ENCODE results near the gene ITGA11.

ITGA11 gene

DNA sequence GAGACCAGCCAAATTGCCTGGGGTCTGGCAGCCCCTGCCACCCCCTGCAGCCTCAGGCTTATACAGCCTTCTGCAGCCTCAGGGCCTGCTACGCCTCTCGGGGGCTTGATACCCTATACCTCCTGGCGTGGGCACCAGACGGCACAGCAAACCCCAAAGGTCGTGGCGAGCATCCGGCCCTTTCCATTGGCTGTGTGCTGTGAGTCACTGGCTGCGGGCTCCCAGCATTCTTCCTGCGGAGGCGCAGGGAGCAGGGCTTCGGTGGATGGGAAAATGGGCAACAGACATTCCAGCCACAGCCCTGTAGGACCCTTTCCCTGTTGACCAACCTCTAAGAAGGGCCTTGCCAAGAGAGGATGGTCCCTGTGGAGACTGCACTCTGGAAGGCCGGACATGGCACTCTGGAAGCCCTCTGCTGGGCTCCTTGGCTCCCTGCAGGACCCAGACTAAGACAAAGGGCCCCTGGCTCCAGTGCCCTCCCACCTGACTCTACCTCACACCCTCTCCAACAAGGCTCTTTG is 59.6 kb downstream of the ITGA11 start:
- DNase-seq: no peak

DNA sequence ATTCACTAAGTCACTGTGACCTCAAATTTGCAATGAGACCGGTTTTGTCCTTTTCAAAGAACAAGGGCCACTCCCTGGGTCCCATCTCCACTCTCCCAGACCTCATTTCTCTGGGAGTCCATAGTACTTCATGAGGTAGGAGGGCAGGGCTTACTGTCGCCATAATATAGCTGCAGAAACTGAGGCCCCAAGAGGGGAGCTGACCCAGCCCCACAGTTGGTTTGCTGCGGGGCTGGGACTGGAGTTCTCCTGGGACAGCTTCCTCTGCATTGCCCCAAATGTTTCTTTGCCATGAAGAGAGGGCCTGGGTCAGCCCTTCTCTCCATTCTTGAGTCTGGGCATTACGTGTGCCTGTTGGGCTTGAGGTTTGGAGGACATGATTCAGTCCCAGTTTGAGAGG is 60.1 kb downstream of the ITGA11 start:
- no peak for DNase-seq

DNA sequence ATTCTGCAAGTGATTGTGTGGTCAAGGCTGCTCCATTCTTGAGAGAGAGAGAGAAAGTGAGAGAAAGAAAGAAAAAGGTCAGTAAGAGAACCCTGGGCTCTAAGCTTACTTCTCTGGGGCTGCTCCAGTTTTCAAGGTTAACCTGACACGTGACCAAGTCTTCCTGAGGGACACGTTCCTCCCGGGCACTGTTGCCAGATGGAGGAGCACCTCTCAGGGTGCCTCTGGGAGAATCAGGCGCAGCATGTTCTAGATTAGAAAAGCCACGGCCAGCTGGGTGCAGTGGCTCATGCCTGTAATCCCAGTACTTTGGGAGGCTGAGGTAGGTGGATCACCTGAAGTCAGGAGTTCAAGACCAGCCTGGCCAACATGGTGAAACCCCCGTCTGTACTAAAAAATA is 60.8 kb downstream of the ITGA11 start:
- DNase-seq: no peak

DNA sequence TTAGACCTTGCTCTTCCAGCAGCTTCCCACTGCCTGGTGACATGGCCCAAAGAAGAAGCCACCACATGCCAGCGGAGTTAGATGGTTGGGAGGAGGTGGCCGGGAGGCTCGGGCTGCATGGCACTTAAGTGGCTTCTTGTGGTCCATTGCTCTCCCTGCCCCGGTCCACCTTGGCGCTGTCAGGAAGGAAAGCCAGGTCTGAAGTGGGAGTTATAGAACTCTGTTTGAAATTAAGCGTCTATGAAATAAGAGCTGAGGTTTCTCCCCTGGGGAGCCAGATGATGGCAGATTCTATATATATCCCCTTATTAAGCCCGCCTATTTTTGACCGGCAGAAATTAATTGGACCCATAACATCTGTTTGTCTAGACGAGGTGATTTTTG is 61.2 kb downstream of the ITGA11 start:
- no peak for DNase-seq

DNA sequence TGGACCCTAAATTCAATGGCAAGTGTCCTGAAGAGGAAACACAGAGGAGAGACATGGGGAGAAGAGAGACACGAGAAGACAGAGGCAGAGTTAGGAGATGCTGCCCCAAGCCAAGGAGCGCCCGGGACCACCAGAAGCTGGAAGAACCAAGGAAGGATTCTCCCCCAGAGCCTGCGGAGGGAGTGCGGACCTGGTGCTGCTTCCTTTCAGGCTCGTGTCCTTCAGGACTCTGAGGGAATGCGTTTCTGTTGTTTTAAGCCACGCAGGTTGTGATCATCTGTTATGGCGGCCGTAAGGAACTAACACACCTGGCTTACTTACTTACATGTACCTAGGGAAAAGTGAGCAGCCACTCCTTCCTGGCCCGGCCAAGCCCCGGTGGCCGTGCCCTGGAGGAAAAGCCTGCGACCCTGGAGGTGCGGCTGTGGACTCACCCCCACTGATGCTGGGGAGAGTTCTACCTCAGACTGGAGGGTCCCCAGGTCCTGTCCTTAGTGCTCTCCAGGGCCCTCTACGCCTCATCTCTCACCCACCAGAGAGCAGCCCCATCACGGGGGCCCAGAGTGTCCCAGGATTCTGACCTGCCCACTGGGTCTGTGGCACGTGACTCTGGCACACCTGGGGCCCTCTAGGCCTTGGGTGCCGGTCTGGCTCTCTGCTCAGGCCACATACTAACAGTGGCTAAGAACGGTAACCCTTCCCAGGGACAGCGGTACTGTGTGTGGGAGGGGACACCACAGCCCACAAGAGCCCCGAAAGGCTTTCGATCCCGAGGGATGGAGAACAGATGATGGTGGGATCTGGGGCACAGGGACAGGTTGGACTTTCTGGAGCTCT is 61.8 kb downstream of the ITGA11 start:
- no peak for DNase-seq

DNA sequence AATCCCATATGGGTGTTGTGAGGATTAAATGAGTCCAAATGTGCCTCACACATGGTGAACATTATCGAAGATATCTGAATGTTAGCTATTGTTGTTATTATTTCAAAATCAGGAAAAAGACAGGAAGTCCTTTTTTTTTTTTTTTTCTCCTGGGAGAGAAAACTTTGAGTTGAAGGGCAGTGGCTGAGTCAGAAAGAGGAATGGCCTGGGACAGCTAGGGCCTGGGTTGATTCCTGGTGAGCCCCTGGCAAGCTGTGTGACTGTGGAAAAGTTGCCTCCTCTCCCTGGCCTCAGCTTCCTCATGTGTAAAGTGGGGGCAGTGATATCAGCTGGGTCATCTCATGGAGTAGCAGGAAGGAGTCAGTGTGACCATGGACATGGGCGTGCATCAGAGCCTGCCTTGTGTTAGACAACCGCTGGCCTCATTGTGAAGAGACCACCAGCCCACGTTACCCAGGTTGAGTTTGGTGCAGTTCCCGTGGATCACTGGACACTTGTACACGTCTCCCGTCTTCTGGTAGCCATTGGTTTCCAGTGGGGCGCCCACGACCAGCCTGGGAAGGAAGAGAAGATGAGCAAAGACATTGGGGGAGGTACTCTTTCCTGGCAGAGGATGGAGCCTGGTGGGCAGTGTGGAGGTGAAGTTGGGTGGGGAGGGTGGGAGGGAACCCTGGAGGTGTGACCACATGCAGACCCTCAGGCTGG is 63.1 kb downstream of the ITGA11 start:
- peak; percentile 78 for DNase-seq

DNA sequence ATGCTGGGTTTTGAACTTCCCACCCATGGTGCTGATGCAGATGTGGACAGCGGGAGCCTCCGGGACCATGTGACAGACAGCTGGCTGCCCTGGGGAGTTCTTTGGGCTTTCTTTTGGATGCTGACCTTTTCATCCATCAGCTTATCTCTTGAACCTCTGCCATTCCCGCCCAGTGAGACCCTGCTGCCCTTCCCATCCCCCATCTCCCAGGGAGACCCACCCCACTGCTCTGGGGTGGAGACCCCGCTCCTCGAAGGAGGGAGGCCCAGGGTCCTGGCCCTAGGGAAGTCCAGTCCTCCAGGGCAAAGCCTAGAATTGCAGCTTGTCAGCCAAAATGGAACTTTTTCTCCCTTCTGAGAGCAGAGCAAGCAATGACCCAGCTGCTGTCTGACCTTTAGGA is 64.0 kb downstream of the ITGA11 start:
- DNase-seq: no peak

DNA sequence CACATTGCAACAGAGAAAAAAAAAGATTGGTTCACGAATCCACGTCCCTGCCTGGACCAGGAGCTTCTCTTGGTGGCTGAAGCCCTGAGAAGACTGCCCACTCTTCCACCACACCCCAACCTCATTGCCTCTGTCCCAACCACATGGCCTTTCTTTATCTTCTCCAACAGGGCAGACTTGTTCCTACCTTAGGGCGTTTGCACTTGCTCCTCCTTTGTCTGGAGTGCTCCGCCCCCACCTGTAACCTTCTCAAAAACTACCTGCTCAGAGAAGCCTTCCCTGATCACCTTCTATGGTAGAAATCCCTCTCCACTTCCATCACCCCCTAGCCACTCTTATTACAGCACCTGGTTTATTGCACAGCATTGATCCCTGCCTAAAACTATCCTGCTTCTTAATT is 64.7 kb downstream of the ITGA11 start:
- no peak for DNase-seq

DNA sequence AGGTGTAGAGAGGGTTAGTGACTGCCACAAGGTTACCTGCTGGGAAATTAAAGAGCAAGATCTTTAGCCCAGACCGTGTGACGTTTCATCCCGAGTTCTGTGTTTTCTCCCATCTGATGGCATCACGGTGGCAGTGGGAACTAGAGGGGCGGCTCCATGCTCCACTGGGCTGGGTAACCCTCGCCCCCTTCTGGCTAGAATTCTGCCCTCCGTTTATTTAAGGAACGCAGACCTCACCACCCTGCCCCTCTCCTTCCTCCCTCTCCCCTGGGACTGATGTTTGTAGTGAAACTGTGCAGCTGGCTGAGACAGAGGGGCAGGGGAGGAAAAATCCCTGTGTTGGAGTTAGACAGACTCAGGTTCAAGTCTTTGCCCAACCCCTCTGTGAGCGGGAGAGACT is 65.6 kb downstream of the ITGA11 start:
- DNase-seq: peak; percentile 41

DNA sequence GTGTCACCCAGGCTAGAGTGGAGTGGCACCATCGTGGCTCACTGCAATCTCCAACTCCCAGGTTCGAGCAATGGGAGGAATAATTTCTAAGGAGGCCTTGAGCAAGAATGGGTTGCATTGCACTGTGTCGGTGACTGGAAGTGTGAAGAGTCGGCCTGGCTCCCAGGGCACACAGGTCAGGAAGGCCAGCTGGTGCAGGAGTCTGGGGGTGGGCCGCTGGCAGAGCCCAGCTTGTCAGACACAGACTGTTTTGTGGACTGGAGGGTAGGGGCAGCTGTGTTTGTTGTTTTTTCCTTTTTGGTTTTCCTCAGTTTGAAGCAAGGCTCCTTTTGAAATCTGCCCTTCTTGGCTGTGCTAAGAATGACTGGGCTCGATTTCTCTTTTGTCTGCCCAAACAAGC is 66.2 kb downstream of the ITGA11 start:
- DNase-seq: no peak

DNA sequence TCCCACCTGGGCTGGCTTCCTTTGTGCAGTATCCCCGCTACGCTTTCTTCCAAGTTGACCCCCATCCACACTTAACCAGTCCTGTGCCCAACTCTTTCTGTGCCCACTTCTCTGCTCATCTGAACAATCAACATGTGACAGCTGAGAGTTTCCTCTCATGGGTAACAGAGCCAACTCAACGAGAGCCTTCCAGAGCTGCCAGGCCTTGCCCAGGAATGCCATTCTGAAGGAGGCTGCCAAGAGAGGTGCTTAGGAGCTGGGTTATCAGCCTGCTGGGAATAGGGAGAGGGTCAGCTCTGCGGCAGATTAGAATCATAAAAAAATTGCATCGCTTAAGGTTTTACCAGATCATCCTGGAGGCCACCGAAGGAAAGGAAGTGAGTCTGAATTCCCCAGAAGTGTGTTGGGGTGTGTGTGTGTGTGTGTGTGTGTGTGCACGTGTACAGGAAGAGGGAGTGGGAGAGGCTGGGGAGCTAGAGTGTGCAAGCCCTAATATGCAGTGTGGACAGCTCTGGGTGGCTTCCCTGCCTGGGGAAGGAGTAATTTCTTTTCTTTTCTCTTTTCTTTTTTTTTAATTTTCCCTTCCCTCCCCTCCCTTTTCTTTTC is 66.7 kb downstream of the ITGA11 start:
- no peak for DNase-seq

DNA sequence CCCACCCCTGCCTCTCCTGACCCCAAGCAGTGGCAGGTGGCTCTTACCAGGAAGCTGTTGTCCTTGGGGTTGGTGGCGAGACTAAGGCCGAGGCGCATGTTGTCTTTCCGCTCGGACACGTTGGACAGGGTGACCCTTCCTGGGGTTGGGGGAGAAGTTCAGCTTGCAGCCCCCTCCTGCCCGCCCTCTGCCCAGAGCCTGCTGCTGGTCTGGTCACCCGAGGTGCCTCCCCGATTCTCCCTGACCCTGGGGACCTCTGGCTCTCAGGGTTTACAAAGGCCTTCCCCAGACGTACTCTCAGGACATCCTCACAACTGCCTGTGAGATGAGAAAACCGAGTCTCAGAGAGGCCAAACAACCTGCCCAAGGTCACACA is 67.3 kb downstream of the ITGA11 start:
- DNase-seq: no peak

DNA sequence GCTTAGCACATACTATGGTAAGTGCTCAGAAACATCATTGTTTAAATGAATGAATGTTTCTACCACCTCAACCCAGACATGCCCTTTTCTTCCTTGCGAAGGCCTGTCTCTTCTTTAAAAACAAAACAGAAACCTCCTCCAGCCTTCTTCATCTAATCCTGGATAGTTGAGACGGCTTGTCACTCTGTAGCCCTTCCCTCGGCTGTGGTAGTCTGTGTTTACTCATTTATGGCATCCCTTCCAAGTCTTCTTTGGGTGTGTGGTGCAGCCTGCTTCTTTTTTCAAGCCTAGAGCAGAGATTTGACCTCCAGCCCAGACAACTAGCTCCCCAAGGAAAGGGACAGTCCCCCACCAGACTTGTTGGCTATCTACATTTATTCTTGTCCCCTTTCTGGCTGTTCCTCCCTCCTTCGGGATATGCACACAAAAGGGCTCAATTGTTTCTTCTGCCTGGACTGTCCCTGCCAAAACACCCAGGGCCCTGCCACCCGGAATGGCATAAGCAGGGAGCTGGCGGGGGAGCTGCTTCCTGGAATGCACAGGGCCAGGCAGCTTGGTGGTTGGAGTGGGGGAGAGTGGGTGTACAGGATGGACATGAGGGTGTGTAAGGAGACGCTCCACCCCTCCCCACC is 67.8 kb downstream of the ITGA11 start:
- DNase-seq: no peak

DNA sequence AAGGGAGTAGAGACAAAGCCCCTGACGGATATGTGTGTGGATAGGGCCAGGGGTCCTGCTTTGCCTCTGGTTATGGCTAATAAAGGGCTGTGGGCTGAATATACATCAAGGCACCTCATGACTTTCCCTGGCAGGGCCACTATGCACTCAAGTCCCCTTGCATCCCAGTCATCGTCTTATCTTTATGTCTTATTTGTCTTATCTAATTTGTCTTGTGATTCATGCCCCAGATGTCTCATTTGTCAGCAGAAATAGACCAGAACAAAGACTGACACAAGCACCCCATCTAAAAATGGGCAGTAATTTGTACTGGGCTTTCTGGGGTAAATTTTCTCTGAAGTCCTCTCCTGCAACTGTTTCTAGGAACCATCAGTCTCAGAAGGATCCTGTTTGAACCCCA is 68.6 kb downstream of the ITGA11 start:
- DNase-seq: peak; percentile 51

DNA sequence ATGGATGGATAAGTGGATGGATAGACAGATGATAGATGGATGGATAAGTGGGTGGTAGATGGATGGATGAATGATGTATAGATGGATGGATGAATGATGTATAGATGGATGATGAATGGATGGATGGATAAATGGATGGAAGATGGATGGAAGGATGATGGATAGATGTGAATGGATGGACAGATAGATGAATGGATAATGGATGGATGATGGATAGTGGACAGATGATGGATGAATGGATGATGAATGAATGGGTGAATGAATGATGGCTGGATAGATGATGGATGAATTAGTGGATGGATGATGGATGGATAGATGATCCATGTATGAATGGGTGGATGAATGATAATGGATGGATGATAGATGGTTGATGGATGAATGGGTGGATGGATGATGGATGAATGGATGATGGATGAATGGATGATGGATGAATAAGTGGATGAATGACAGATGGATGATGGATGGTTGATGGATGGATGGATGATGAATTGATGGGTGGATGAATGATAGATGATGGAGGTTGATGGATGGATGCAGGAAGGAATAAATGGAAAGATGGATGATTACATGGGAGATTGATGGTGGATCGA is 69.3 kb downstream of the ITGA11 start:
- DNase-seq: no peak

DNA sequence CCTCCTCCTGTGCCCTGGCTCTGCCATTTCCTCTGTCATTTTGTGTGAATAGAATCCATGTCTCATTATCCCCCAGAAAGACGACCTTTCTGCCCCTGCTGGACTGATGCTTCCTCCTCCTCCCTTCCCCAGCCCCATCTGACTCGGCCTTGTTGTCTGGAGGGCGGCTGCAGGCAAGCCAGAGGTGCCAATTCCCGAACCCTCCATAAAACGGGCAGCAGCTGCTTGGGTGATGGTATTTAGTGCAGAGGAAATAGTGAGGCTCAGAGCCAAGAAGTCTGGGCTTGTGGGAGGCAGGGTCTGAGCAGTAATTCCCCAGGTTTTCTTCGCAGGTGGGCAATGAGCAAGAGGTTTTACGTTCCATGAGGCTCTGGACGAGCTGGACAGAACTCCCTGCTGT is 71.2 kb downstream of the ITGA11 start:
- DNase-seq: no peak

DNA sequence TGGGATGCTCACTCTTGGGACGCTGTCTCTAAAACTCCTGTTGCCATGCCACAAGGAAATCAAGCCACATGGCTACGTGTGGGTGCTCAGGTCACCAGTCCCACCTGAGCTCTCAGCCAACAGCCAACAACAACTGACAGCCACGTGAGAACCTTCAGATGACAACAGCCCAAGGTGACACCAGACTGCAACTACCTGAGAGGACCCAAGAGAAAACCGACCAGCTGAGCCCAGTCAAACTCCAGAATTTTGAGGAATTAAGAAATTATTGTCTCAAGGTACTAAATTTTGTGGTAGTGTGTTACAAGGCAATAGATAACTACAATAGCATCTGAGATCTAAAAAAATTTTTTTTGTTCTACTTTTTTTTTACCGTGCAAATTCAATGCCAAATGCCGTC is 75.2 kb downstream of the ITGA11 start:
- no peak for DNase-seq

DNA sequence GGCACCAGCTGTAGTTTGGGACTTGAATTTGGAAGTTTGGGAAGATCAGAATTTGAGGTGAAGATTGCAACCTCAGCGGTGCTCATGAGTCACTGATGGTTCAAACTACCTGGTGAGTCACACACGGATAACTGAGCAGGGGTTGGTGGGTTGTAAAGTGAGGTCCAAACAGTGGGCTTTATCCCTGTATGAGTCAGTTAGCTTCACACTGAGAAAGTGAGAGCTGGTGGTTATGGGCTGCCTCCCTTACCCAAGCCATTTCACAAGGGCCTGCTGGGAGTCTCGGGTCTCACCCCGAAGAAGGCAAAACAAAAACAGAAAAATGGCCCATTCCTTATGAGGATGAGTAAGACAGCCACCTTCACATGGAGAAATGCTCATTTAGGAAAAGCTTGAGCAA is 77.0 kb downstream of the ITGA11 start:
- DNase-seq: peak; percentile 93

DNA sequence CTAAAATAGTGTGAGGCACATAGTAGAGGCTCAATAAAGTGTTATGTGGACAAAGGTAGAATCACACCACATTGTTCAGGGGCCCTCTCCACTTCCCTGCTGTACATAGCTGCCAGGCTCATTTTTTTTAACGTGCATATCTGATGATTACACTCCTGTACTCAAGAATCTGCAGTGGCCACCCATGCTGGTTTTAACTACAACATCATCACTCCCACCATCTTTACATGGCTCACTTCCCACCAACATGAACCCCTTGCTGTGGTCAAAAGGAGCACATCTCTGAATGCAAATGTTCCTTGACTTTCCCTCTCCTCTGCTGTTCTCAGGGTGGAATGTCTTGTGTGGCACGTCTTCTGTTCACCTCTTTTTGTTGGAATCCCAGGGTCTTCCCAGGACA is 77.7 kb downstream of the ITGA11 start:
- no peak for DNase-seq

DNA sequence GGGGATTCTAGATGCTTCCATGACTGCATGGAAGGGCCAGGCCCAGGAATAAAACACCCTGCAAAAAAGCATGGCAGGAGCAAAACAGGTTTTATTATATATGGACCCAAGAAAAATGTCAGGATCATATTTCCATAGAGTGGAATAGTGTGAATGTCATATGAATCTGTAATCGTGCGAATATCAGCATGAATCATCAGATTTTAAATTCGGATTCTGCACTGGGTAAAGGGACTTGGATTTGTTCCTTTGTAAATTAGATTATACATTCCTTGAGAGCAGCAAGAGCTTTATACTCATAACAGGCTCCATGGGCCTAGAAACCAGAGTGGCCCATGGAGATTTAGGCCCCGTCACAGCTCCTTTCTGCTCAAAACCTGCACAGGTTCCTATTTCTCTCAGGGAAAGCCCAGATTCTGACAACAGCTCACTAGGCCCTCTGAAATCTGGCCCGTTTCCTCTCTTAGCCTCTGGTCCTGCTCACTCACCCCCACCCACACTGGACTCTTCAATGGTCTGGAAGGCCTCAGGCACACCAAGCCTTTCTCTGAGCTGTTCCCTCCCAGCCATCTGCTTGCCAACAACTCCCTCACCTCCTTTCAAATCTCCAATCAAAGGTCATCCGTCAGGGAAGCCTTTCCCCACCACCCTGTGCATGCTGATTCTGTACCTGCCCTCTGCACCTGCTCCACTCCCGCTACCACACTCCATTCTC is 78.4 kb downstream of the ITGA11 start:
- DNase-seq: peak; percentile 86

DNA sequence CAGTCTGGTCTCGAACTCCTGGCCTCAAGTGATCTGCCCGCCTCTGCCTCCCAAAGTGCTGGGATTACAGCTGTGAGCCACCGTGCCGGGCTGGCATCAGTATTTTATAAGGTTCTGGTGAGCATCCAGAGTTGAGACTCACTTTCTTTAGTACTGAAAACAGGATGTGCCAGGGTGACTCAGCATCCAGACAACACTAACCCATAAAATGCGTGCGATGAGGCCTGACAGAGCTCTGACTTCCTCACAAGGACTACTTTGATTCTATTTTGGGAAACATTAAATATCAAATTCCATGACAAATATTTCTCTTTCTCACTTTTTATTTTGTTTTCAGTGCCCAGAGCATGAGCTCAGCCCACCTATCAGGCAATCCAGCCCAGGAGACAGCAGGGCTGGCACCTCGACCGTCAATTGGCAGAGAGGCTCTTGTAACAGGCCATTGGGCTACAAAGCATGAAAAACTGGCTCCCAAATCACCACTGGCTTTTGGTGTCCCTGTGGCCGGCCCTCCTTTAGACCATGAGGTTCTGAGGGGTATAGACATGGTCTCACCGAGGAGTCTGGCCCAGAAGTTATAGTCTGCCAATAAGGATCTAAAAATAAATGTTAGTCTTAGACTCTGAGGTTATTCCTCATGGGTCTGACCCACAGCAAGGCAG is 79.4 kb downstream of the ITGA11 start:
- peak; percentile 99 for DNase-seq

DNA sequence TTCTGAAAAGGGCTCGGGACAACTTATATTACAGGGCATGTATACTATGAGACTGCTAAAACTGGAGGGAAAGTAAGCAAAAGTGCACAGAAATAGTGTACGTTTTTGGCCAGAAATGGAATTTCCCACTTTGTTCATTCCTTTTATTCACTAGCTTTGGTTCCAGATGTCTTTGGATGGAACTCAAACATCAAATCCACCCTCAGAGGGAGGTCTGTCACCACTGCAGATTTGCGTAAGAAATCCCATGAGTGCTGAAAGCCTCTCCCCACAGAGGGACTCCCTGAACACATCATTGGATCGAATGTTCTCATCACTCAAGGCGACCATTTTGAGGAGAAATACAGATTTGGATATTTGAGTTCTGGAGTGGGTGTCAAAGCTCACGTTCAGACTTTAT is 82.8 kb downstream of the ITGA11 start:
- DNase-seq: peak; percentile 80

Measured in fibroblast of skin of back (primary cell).